Nucleus accumbens (tissue), 56 donors: ENCODE results near the gene SPATS2.

Experiments used
- DNase-seq, 56 donors: peaks; one replicate each; lab custom pipeline; 2025; lab: John Stamatoyannopoulos, UW

SPATS2 gene

GRCh38 chr12:49451468-49452259 is 84.4 kb downstream of the SPATS2 start:
- no peak for DNase-seq

GRCh38 chr12:49455501-49455900 is 88.2 kb downstream of the SPATS2 start:
- no peak for DNase-seq

- DNase-seq: no peak
Measured at GRCh38 chr12:49456131-49456679, 88.9 kb downstream of the SPATS2 start.

GRCh38 chr12:49458816-49459215 is 91.6 kb downstream of the SPATS2 start:
- no peak for DNase-seq

- DNase-seq: no peak
Measured at GRCh38 chr12:49461221-49461620, 94.0 kb downstream of the SPATS2 start.

- DNase-seq: peak in 13 of 56 donors; percentile 0 to 39 (median 9)
Measured at GRCh38 chr12:49462083-49462744, 95.0 kb downstream of the SPATS2 start.

GRCh38 chr12:49465132-49465531 is 97.9 kb downstream of the SPATS2 start:
- DNase-seq: no peak

GRCh38 chr12:49470986-49471385 is 103.7 kb downstream of the SPATS2 start:
- no peak for DNase-seq

- no peak for DNase-seq
Measured at GRCh38 chr12:49471557-49471956, 104.3 kb downstream of the SPATS2 start.

GRCh38 chr12:49476091-49476490 is 108.8 kb downstream of the SPATS2 start:
- DNase-seq: no peak

GRCh38 chr12:49478949-49479664 is 111.8 kb downstream of the SPATS2 start:
- DNase-seq: no peak

- no peak for DNase-seq
Measured at GRCh38 chr12:49482095-49483051, 115.1 kb downstream of the SPATS2 start.

- no peak for DNase-seq
Measured at GRCh38 chr12:49483619-49484018, 116.4 kb downstream of the SPATS2 start.

GRCh38 chr12:49487605-49488004 is 120.3 kb downstream of the SPATS2 start:
- no peak for DNase-seq

- no peak for DNase-seq
Measured at GRCh38 chr12:49489154-49489553, 121.9 kb downstream of the SPATS2 start.

- DNase-seq: no peak
Measured at GRCh38 chr12:49489720-49490119, 122.5 kb downstream of the SPATS2 start.

- no peak for DNase-seq
Measured at GRCh38 chr12:49491823-49492222, 124.6 kb downstream of the SPATS2 start.

GRCh38 chr12:49493900-49494299 is 126.6 kb downstream of the SPATS2 start:
- no peak for DNase-seq

- peak in 1 of 56 donors; percentile 4 for DNase-seq
Measured at GRCh38 chr12:49496417-49497360, 129.4 kb downstream of the SPATS2 start.
